Bronchial epithelial cell (primary cell): ENCODE measurements around the gene PGGHG. TPM values are rescaled to one million over a fixed set of nuclear protein-coding genes. Genes with fewer than 3 reads are reported as not detected.
"Not testable (repeated sequence)": the region's sequence is repeated elsewhere in the genome, so short reads cannot be mapped to it uniquely, and the experiment has no call there.

ENCODE experiments used
- DNase-seq: peaks from one replicate; pipeline ENCODE4 v3.0.0-alpha.2; 2010; ENCODE audit warnings: low read depth
- FAIRE-seq: peaks from 2 replicates; lab custom pipeline; 2011; peaks lifted over from hg19 to GRCh38; lab: Jason Lieb, UNC
- H3K27me3 ChIP-seq: 2 replicates; pipeline ENCODE4 v1.5.1; 2011; ENCODE audit warnings: low read length; ENCODE audit not compliant: control insufficient read depth, insufficient read depth
- H3K36me3 ChIP-seq: 2 replicates; pipeline ENCODE4 v1.5.1; 2011; ENCODE audit warnings: low read length; ENCODE audit not compliant: control insufficient read depth, insufficient read depth
- H3K4me3 ChIP-seq: 2 replicates; pipeline ENCODE4 v1.5.1; 2011; ENCODE audit warnings: mild to moderate bottlenecking, low read depth, low read length, control low read depth
- total RNA-seq: library from RNA; depleted of rRNA; stranded (reverse); fragments of >200 nt; gene quantifications from 2 replicates; pipeline ENCODE4 v1.2.1, GENCODE V29; 2014
- TF ChIP-seq, protein P1 (sequence below): IDR thresholded peaks from 2 replicates; pipeline ENCODE4 v1.5.1; 2011; ENCODE audit warnings: mild to moderate bottlenecking, moderate library complexity, low read length, control low read depth, inconsistent platforms; ENCODE audit not compliant: insufficient read depth, severe bottlenecking

PGGHG gene
- total RNA-seq, 1 donor from 2014 or later, result 3.2 TPM

DNA sequence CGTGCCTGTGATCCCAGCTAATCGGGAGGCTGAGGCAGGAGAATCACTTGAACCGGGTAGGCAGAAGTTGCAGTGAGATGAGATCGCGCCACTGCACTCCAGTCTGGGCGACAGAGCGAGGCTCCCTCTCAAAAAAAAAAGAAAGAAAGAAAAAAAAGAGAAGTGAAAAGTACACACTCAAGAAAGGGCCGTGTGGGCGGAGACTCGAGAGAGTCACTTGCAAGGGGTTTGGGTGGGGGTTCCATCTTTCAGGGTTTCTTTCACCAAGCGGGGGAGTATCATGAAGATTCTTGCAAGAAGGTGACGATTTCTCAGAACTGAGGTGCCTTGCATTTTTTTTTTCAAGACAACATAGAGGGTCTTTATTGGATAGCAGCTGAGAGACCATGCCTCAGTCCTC lies 14.4 kb downstream of the PGGHG start:
- Histone ChIP-seq H3K36me3 (no peaks in the 10 kb centered on the region), H3K4me3 (no peak overlapping the region), H3K27me3 (peaks cover 6% of the 10 kb centered on the region)
- FAIRE-seq, result no peak
- TF ChIP-seq, protein P1, sequence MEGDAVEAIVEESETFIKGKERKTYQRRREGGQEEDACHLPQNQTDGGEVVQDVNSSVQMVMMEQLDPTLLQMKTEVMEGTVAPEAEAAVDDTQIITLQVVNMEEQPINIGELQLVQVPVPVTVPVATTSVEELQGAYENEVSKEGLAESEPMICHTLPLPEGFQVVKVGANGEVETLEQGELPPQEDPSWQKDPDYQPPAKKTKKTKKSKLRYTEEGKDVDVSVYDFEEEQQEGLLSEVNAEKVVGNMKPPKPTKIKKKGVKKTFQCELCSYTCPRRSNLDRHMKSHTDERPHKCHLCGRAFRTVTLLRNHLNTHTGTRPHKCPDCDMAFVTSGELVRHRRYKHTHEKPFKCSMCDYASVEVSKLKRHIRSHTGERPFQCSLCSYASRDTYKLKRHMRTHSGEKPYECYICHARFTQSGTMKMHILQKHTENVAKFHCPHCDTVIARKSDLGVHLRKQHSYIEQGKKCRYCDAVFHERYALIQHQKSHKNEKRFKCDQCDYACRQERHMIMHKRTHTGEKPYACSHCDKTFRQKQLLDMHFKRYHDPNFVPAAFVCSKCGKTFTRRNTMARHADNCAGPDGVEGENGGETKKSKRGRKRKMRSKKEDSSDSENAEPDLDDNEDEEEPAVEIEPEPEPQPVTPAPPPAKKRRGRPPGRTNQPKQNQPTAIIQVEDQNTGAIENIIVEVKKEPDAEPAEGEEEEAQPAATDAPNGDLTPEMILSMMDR, result no peak
- DNase-seq, result no peak

DNA sequence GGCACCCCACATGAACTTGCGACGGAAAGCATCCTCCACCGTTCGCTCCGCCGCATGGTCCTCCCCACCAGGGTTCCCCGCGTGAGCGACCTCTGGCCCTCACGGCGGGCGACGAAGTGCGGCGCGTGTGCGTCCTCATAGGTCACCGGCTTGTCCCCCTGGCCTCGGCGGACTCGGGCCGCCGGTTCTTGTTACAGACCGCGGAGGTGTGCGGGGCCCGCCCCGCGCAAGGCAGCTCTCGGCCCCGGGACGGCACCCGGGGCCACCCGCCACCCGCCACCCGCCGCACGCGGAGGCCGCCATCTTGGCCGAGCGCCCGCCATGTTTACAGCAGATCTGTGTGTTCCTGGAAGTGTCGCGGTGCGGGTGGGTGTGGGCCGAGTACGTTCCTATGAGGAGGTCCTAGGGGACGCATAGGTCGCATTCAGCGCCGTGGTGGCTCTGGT lies 15.2 kb downstream of the PGGHG start:
- FAIRE-seq (no peak), DNase-seq (no peak)
- TF ChIP-seq, protein P1, result no peak
- Histone ChIP-seq H3K4me3 (no peak overlapping the region), H3K27me3 (peaks cover 3% of the 10 kb centered on the region), H3K36me3 (no peaks in the 10 kb centered on the region)

DNA sequence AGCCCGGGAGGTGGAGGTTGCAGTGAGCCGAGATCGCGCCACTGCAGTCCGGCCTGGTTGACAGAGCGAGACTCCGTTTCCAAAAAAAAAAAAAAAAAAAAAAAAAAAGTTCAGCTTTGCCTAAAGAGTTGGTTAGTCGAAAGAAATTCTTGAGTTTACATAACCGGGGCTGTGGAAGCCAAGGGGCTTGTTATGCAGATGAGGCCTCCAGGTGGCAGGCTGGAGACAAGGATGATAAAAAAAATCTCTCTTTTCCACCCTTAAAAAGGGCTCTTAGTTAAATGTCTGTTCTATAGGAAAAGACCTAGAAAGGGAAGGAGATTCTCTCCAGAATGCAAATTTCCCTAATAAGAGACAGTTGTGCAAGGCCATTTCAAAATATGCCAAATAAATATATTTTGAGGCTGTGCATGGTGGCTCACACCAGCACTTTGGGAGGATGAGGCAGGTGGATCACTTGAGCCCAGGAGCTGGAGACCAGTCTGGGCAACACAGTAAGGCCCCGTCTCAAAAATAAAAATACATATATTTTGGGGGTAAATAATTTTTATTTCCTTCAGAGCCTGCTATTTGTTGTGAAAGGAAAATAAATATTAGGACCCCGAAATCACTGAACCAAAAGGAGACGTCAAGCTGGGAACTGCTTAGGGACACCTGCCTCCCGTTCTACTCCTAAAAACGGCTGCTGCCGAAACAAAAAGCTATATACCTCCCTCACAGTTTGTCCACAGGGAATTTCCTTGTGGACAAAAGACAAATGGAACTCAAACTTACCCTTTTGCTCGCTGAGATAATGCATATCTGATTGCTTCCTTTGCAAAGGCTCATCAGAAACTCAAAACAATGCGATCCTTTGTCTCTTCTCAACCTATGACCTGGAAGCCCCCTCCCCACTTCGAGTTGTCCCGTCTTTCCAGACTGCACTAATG lies 16.3 kb downstream of the PGGHG start:
- no peak for FAIRE-seq
- DNase-seq, result peak; percentile 44
- H3K36me3 ChIP-seq, result no peaks in the 10 kb centered on the region

DNA sequence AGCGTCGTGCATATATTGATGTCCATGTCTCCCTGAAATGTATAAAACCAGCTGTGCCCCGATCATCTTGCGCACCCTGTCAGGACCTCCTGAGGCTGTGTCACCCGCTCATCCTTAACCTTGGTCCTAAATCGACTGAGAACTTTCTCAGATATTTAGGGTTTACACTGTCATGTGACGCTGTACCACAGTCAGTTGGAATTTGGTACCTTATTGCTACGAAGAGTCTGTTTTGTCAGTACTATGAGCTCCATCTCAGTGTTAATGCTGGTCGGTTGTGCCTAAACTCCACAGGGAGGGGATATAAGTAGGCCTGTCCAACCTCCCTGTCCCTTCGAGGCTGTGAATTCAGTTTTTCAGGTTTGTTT lies 16.9 kb downstream of the PGGHG start:
- Histone ChIP-seq H3K27me3 (no peaks in the 10 kb centered on the region), H3K4me3 (no peak overlapping the region), H3K36me3 (no peaks in the 10 kb centered on the region)
- FAIRE-seq, result no peak
- no peak for DNase-seq
- TF ChIP-seq, protein P1, result no peak

More for the DNA sequence above, 16.3 kb downstream of the PGGHG start:
- H3K27me3 ChIP-seq, result peaks cover 1% of the 10 kb centered on the region
- TF ChIP-seq, protein P1, result peak; percentile 66
- no peak overlapping the region for H3K4me3 ChIP-seq

DNA sequence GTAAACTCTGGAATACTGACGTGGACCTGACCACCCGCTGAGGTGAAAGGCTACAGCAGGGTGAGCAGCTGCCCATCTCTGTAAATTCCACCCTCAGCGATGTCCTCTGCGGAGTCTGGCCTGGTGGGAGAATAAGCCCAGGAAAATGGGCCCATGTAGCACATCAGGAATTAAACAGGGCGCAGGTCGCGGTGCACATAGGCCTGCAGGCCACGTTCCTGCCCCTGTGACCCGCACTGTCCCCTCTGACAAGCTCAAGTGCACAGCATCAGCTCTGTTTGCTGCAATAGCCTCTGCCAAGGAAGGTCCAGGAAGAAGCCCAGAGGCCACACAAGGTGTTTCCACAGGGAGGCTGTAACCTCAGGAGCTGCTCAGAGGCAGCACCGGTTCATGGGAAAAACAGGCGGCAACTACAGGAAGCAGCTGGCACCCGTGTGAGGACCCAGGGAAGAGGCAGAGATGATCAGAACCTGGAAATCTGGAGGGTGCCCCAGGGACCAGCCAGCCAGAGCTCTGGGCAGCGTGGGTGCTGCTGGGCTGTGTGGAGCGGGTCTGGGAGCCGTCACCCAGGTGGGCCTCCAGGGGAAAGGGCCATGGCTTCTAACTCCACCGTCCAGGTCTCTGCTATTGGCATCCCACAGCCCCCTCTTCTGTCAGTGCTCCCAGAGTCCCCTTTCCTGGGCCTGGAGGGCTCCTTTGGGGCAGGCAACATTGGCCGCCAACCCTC lies 17.9 kb downstream of the PGGHG start:
- DNase-seq (no peak), FAIRE-seq (no peak)
- Histone ChIP-seq H3K4me3 (no peak overlapping the region), H3K36me3 (no peaks in the 10 kb centered on the region), H3K27me3 (no peaks in the 10 kb centered on the region)
- TF ChIP-seq, protein P1, result no peak

DNA sequence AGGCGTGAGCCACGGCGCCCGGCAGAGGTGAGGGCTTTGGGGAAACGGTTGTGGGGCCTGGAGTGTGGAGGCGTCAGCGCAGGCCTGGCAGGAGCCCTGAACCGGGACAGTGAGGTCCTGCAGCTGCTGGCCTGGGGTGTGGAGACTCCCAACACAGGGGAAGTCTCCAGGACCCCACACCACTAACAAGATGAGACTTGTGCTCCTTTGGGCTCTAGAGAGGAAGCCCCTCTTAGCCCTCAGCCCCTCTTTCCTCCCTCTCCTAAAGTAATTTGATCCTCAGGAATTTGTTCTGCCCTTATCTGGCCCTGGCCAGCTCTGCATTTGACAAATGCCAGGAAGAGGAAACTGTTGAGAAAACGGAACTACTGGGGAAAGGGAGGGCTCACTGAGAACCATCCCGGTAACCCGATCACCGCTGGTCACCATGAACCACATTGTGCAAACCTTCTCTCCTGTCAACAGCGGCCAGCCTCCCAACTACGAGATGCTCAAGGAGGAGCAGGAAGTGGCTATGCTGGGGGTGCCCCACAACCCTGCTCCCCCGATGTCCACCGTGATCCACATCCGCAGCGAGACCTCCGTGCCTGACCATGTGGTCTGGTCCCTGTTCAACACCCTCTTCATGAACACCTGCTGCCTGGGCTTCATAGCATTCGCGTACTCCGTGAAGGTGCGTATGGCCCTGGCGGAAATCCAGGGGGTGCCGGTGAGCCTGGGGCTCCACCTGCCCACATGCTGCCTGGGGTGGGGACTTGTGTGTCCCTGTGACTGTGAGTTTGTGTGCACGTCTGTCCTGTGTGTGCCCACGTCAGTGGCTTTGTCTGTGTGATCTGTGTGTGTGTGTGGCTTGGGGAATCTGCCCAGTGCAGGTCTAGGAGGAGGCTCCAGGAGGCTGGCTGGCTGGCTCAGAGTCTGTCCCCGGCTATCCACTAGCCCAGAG lies 19.1 kb downstream of the PGGHG start, which contains the start of gene IFITM2:
IFITM2 (plus strand) TSS at position 51 of the 943 bp plus-strand sequence; CDS start at position 428, 377 bp downstream.
- not testable (repeated sequence) for FAIRE-seq, H3K27me3 ChIP-seq, H3K36me3 ChIP-seq
- DNase-seq, result peak; percentile 36
- peak within 1 kb of the TSS; percentile 47 for H3K4me3 ChIP-seq

DNA sequence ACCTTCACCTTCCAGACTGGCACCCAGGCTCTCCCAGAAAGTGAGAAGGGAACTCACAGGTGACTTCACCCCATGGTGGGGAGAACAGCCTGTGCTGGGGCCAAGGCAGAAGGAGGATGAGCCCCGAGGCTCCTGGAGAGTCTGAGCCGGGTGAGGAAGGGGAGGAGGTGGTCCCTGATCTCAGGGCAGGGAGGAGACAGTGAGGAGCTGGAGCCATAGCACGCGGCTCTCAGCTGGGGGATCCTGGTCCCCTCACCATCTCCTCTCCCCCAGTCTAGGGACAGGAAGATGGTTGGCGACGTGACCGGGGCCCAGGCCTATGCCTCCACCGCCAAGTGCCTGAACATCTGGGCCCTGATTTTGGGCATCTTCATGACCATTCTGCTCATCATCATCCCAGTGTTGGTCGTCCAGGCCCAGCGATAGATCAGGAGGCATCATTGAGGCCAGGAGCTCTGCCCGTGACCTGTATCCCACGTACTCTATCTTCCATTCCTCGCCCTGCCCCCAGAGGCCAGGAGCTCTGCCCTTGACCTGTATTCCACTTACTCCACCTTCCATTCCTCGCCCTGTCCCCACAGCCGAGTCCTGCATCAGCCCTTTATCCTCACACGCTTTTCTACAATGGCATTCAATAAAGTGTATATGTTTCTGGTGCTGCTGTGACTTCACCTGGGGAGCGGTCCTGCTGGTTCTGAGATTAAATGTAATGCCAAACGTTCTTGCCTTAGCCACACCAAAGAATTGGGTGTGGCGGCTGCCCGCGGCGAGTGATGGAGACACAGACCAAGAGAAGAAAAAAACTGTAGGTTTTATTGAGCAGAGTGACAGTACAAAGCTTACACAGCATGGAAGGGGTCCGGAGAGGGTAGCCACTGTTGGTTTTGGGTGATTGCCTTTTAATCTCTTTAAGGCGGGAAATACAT lies 20.1 kb downstream of the PGGHG start:
- H3K36me3 ChIP-seq, FAIRE-seq, H3K27me3 ChIP-seq: not testable (repeated sequence)
- H3K4me3 ChIP-seq, result peak overlapping the region; percentile 20
- DNase-seq, result peak; percentile 48
